PC-9 (cell line): Measurements from ENCODE around the gene KCNV2. TPM values are rescaled to one million over a fixed set of nuclear protein-coding genes. Genes with fewer than 3 reads are reported as not detected.

Experiments used
- BruUV-seq: library from RNA; stranded (reverse); fragments of 400-500 nt; replicated peaks from 2 replicates; lab custom pipeline; 2021; lab: Mats Ljungman, UMichigan
- CTCF ChIA-PET: fragments of 300-600 bp; sonication (Branson Sonifier 250); formaldehyde crosslinking; loops from one replicate; lab custom pipeline; 2022; ENCODE audit warnings: antibody characterized with exemption; lab: Charles Lee
- POLR2A ChIA-PET: fragments of 300-600 bp; sonication (Branson Sonifier 250); formaldehyde crosslinking; loops from one replicate; lab custom pipeline; 2022; ENCODE audit warnings: antibody characterized with exemption; ENCODE audit not compliant: unreplicated experiment; lab: Charles Lee
- DNase-seq, 2 experiments: peaks; one replicate each; pipeline versions ENCODE4 v3.0.0 to v3.0.0-alpha.2; 2015 to 2022; ENCODE audit warnings: mixed read lengths in 1 of 2
- H2AFZ ChIP-seq: fragments of 200-600 bp; sonication (generic); 2 replicates; pipeline ENCODE4 v1.8.1; 2017; ENCODE audit warnings: antibody characterized with exemption
- H3F3A ChIP-seq: fragments of 200-600 bp; sonication (generic); 2 replicates; pipeline ENCODE4 v1.8.1; 2017; ENCODE audit warnings: antibody characterized with exemption, mild to moderate bottlenecking, low read depth; ENCODE audit not compliant: insufficient read depth
- H3K27ac ChIP-seq: fragments of 200-600 bp; sonication (generic); 2 replicates; pipeline ENCODE4 v1.6.1; 2016; ENCODE audit warnings: mixed run types
- H3K27me3 ChIP-seq: fragments of 200-600 bp; sonication (generic); 2 replicates; pipeline ENCODE4 v1.6.1; 2016; ENCODE audit warnings: low read depth, mixed run types; ENCODE audit not compliant: insufficient read depth
- H3K36me3 ChIP-seq: fragments of 200-600 bp; sonication (generic); 2 replicates; pipeline ENCODE4 v1.6.1; 2016; ENCODE audit warnings: low read depth, mixed run types
- H3K4me1 ChIP-seq: fragments of 200-600 bp; sonication (generic); replicated peaks from 2 replicates; pipeline ENCODE4 v1.6.1; 2016; ENCODE audit warnings: mixed run types; ENCODE audit not compliant: insufficient read depth
- H3K4me2 ChIP-seq: fragments of 200-600 bp; sonication (generic); 2 replicates; pipeline ENCODE4 v1.6.1; 2017; ENCODE audit warnings: mixed run types
- H3K4me3 ChIP-seq: fragments of 200-600 bp; sonication (generic); 2 replicates; pipeline ENCODE4 v1.6.1; 2016; ENCODE audit warnings: mixed run types
- H3K79me2 ChIP-seq: fragments of 200-600 bp; sonication (generic); 2 replicates; pipeline ENCODE4 v1.6.1; 2017; ENCODE audit warnings: low read depth, mixed run types
- H3K9me2 ChIP-seq: fragments of 200-600 bp; sonication (generic); 2 replicates; pipeline ENCODE4 v1.8.1; 2017; ENCODE audit warnings: mild to moderate bottlenecking; ENCODE audit not compliant: insufficient read depth
- H3K9me3 ChIP-seq: fragments of 200-600 bp; sonication (generic); 2 replicates; pipeline ENCODE4 v1.8.1; 2016; ENCODE audit warnings: low read depth; ENCODE audit not compliant: insufficient read depth
- H4K20me1 ChIP-seq: fragments of 200-600 bp; sonication (generic); 2 replicates; pipeline ENCODE4 v1.8.1; 2017; ENCODE audit not compliant: insufficient read depth
- EZH2 ChIP-seq: fragments of 200-600 bp; sonication (generic); IDR thresholded peaks from 2 replicates; pipeline ENCODE4 v1.8.0; 2017; ENCODE audit warnings: antibody characterized with exemption, low read depth
- intact Hi-C: fragments of 100-400 bp; cut with micrococcal nuclease; formaldehyde crosslinking; loops from one replicate; pipeline ENCODE4 v1.10.0; 2022; ENCODE audit not compliant: unreplicated experiment
- total RNA-seq: library from RNA; stranded (reverse); gene quantifications from 2 replicates; pipeline ENCODE4 v1.2.3, GENCODE V29; 2021
- TF ChIP-seq, protein P1 (sequence below): fragments of 200-600 bp; sonication (generic); conservative IDR thresholded peaks from 2 replicates; pipeline ENCODE4 v1.6.1; 2017; ENCODE audit warnings: mixed run types, antibody characterized with exemption, mild to moderate bottlenecking, moderate library complexity

Gene KCNV2
- total RNA-seq, 1 experiment from 2014 or later = not detected

- Histone ChIP-seq H3K27me3 (no peaks in the 10 kb centered on the region), H3K36me3 (no peaks in the 10 kb centered on the region), H3F3A (no peaks in the 10 kb centered on the region), H3K9me2 (no peaks in the 10 kb centered on the region), H3K27ac (no peak overlapping the region), H4K20me1 (no peaks in the 10 kb centered on the region), H3K79me2 (no peaks in the 10 kb centered on the region), H3K9me3 (no peaks in the 10 kb centered on the region), H3K4me1 (no peaks in the 10 kb centered on the region), H3K4me3 (no peak overlapping the region), H2AFZ (no peak overlapping the region), H3K4me2 (no peak overlapping the region)
- ChIA-PET CTCF (no interaction called here), POLR2A (no interaction called here)
- BruUV-seq = no TSS peak
- TF ChIP-seq, protein P1, sequence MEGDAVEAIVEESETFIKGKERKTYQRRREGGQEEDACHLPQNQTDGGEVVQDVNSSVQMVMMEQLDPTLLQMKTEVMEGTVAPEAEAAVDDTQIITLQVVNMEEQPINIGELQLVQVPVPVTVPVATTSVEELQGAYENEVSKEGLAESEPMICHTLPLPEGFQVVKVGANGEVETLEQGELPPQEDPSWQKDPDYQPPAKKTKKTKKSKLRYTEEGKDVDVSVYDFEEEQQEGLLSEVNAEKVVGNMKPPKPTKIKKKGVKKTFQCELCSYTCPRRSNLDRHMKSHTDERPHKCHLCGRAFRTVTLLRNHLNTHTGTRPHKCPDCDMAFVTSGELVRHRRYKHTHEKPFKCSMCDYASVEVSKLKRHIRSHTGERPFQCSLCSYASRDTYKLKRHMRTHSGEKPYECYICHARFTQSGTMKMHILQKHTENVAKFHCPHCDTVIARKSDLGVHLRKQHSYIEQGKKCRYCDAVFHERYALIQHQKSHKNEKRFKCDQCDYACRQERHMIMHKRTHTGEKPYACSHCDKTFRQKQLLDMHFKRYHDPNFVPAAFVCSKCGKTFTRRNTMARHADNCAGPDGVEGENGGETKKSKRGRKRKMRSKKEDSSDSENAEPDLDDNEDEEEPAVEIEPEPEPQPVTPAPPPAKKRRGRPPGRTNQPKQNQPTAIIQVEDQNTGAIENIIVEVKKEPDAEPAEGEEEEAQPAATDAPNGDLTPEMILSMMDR = no peak
- no peak for TF ChIP-seq EZH2
- intact Hi-C loops = no loop called here
- no peak for DNase-seq
These were observed 54.4 kb downstream of the KCNV2 start for GRCh38 chr9:2771661-2772060.

- no TSS peak for BruUV-seq
These were observed 60.1 kb downstream of the KCNV2 start for GRCh38 chr9:2777454-2777853.

DNA sequence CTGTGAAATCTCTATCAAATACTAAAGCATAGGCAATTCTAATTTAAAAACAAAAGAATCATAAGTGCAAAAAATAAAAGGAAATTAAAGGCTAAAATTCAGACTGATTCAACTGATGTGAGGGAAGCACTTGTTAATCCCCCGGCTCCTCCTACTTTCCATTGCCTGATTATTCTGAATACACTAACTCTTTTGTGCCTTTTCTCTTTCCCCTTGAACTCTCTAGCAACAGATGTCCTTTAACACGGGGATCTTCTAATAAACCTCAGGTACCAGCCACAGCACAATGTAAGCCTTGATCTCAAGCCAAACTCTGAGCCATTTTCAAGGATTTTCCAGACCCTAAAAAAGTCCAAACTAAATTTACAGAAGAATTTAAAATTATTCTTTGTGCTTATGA, 61.5 kb downstream of the KCNV2 start:
- Histone ChIP-seq H3K27ac (no peak overlapping the region), H3K4me3 (no peak overlapping the region), H2AFZ (no peak overlapping the region), H3K9me3 (no peaks in the 10 kb centered on the region), H3K79me2 (no peaks in the 10 kb centered on the region), H3K36me3 (0 out of 2 replicates have a peak, but pooled peaks cover 5% of the 10 kb centered on the region), H3K27me3 (no peaks in the 10 kb centered on the region), H3K4me1 (no peaks in the 10 kb centered on the region), H4K20me1 (no peaks in the 10 kb centered on the region), H3K9me2 (no peaks in the 10 kb centered on the region), H3F3A (no peaks in the 10 kb centered on the region), H3K4me2 (no peak overlapping the region)
- no TSS peak for BruUV-seq
- intact Hi-C loops = no loop called here
- DNase-seq = no peak
- ChIA-PET POLR2A (no interaction called here), CTCF (no interaction called here)
- TF ChIP-seq, protein P1 = no peak
- no peak for TF ChIP-seq EZH2

More at GRCh38 chr9:2777454-2777853, 60.1 kb downstream of the KCNV2 start:
- H3K36me3 ChIP-seq = 0 out of 2 replicates have a peak, but pooled peaks cover 5% of the 10 kb centered on the region
- H3K4me3 ChIP-seq = no peak overlapping the region
- TF ChIP-seq, protein P1 = no peak
- no peak for TF ChIP-seq EZH2
- H2AFZ ChIP-seq = no peak overlapping the region
- ChIA-PET POLR2A (no interaction called here), CTCF (no interaction called here)
- no peaks in the 10 kb centered on the region for H3K9me3 ChIP-seq
- intact Hi-C loops = no loop called here
- no peaks in the 10 kb centered on the region for H3K27me3 ChIP-seq
- DNase-seq = no peak
- H3K4me2 ChIP-seq = no peak overlapping the region
- H3K4me1 ChIP-seq = no peaks in the 10 kb centered on the region
- H3K9me2 ChIP-seq = no peaks in the 10 kb centered on the region
- no peaks in the 10 kb centered on the region for H3F3A ChIP-seq
- H3K79me2 ChIP-seq = no peaks in the 10 kb centered on the region
- no peak overlapping the region for H3K27ac ChIP-seq
- H4K20me1 ChIP-seq = no peaks in the 10 kb centered on the region

Other genes starting within 250 kb of the KCNV2 start
- gene VLDLR, start 95.7 kb upstream of the KCNV2 start, total RNA-seq = 7.4 and 8.1 TPM in 2 replicates
- gene PUM3, start 126.6 kb downstream of the KCNV2 start, total RNA-seq = 30.9 and 34.0 TPM in 2 replicates